IMR-90 (cell line): Measurements from ENCODE around the gene NEK6. TPM values are rescaled to one million over a fixed set of nuclear protein-coding genes. Genes with fewer than 3 reads are reported as not detected.

Experiments
- ATAC-seq: fragments of 200-7000 bp; cut with Tn5 transposase; 2 replicates; pipeline ENCODE4 v1.9.1; 2020; ENCODE audit warnings: low read depth, mild to moderate bottlenecking, moderate library complexity
- BruUV-seq: library from RNA; stranded (reverse); fragments of 400-500 nt; replicated peaks from 2 replicates; lab custom pipeline; 2021; lab: Mats Ljungman, UMichigan
- CTCF ChIA-PET: fragments of 300-600 bp; formaldehyde crosslinking; extraction: SDS; loops from one replicate; lab custom pipeline; 2021; ENCODE audit warnings: antibody characterized with exemption; lab: Yijun Ruan, JAX
- POLR2A ChIA-PET: fragments of 300-600 bp; sonication (Branson Sonifier 250); formaldehyde crosslinking; loops from one replicate; lab custom pipeline; 2022; ENCODE audit warnings: antibody characterized with exemption; ENCODE audit not compliant: unreplicated experiment; lab: Charles Lee
- DNase-seq: peaks from one replicate; pipeline ENCODE4 v3.0.0; 2013
- H2AFZ ChIP-seq: replicated peaks from 2 replicates; pipeline ENCODE3; 2013; ENCODE audit warnings: low read length, mild to moderate bottlenecking; ENCODE audit not compliant: poor library complexity
- H2AK5ac ChIP-seq: 2 replicates; pipeline ENCODE4 v1.6.1; 2013; ENCODE audit warnings: low read depth, low read length, inconsistent platforms
- H2AK9ac ChIP-seq: replicated peaks from 2 replicates; pipeline ENCODE3; 2013; ENCODE audit warnings: mild to moderate bottlenecking, low read depth, low read length, moderate library complexity; ENCODE audit not compliant: poor library complexity
- H2BK120ac ChIP-seq: 2 replicates; pipeline ENCODE4 v1.6.1; 2013; ENCODE audit warnings: low read depth, low read length, inconsistent platforms
- H2BK15ac ChIP-seq: 3 replicates; pipeline ENCODE4 v1.6.1; 2013; ENCODE audit warnings: low read depth, low read length, inconsistent platforms
- H2BK20ac ChIP-seq: 2 replicates; pipeline ENCODE4 v1.6.1; 2013; ENCODE audit warnings: low read depth, mild to moderate bottlenecking, inconsistent platforms, low read length, moderate library complexity
- H2BK5ac ChIP-seq: 2 replicates; pipeline ENCODE4 v1.6.1; 2013; ENCODE audit warnings: mild to moderate bottlenecking, low read depth, low read length, inconsistent platforms; ENCODE audit not compliant: poor library complexity, severe bottlenecking
- H3K14ac ChIP-seq: replicated peaks from 2 replicates; pipeline ENCODE4 v1.6.1; 2013; ENCODE audit warnings: low read depth, low read length, inconsistent platforms
- H3K18ac ChIP-seq: 2 replicates; pipeline ENCODE4 v1.6.1; 2013; ENCODE audit warnings: low read depth, low read length, control low read depth
- H3K23ac ChIP-seq: 2 replicates; pipeline ENCODE4 v1.6.1; 2013; ENCODE audit warnings: low read depth, low read length, inconsistent platforms
- H3K27ac ChIP-seq: 2 replicates; pipeline ENCODE4 v1.5.1; 2013; ENCODE audit warnings: mild to moderate bottlenecking, control low read depth, low read length; ENCODE audit not compliant: insufficient read depth
- H3K27me3 ChIP-seq: 2 replicates; pipeline ENCODE4 v1.6.1; 2013; ENCODE audit warnings: low read length; ENCODE audit not compliant: control insufficient read depth, insufficient read depth
- H3K36me3 ChIP-seq: 2 replicates; pipeline ENCODE4 v1.6.1; 2013; ENCODE audit warnings: low read length, mixed read lengths; ENCODE audit not compliant: control insufficient read depth, insufficient read depth
- H3K4ac ChIP-seq: 2 replicates; pipeline ENCODE4 v1.6.1; 2013; ENCODE audit warnings: low read depth, low read length, inconsistent platforms
- H3K4me1 ChIP-seq: 2 replicates; pipeline ENCODE4 v1.6.1; 2013; ENCODE audit warnings: low read length, mixed read lengths; ENCODE audit not compliant: control insufficient read depth, insufficient read depth
- H3K4me2 ChIP-seq: 2 replicates; pipeline ENCODE4 v1.6.1; 2013; ENCODE audit warnings: low read depth, mild to moderate bottlenecking, control low read depth, low read length, moderate library complexity
- H3K4me3 ChIP-seq: 2 replicates; pipeline ENCODE4 v1.5.1; 2013; ENCODE audit warnings: low read depth, mild to moderate bottlenecking, control low read depth, low read length, moderate library complexity; ENCODE audit not compliant: insufficient read depth
- H3K56ac ChIP-seq: 2 replicates; pipeline ENCODE4 v1.6.1; 2013; ENCODE audit warnings: low read length, inconsistent platforms; ENCODE audit not compliant: insufficient read depth; ENCODE audit errors: extremely low read depth
- H3K79me1 ChIP-seq, 2 experiments: 2 replicates each; pipeline ENCODE4 v1.6.1; 2013; ENCODE audit warnings: low read length in 2 of 2, inconsistent platforms in 1 of 2, low read depth in 1 of 2
- H3K9ac ChIP-seq: 2 replicates; pipeline ENCODE4 v1.6.1; 2013; ENCODE audit warnings: low read depth, low read length, control low read depth
- H3K9me1 ChIP-seq: 2 replicates; pipeline ENCODE4 v1.6.1; 2013; ENCODE audit warnings: low read length, inconsistent platforms; ENCODE audit not compliant: insufficient read depth
- H3K9me3 ChIP-seq: 2 replicates; pipeline ENCODE4 v1.6.1; 2013; ENCODE audit warnings: low read length; ENCODE audit not compliant: control insufficient read depth, insufficient read depth
- H4K20me1 ChIP-seq: 2 replicates; pipeline ENCODE4 v1.6.1; 2013; ENCODE audit warnings: low read length, inconsistent platforms; ENCODE audit not compliant: insufficient read depth
- H4K5ac ChIP-seq: 2 replicates; pipeline ENCODE4 v1.6.1; 2013; ENCODE audit warnings: mild to moderate bottlenecking, low read depth, low read length, control low read depth
- H4K8ac ChIP-seq, 2 experiments: 2 replicates each; pipeline ENCODE4 v1.6.1; 2013; ENCODE audit warnings: low read depth in 2 of 2, low read length in 2 of 2, control low read depth in 1 of 2, inconsistent platforms in 1 of 2
- H4K91ac ChIP-seq: 2 replicates; pipeline ENCODE4 v1.6.1; 2013; ENCODE audit warnings: low read depth, low read length, inconsistent platforms; ENCODE audit not compliant: insufficient read depth
- CHD1 ChIP-seq: IDR thresholded peaks from 2 replicates; pipeline ENCODE4 v1.6.1; 2012; ENCODE audit warnings: low read depth, low read length, improper control_type of control experiment
- MXI1 ChIP-seq: IDR thresholded peaks from 2 replicates; pipeline ENCODE4 v1.6.1; 2012; ENCODE audit warnings: low read depth, mild to moderate bottlenecking, low read length, moderate library complexity, borderline replicate concordance
- NFE2L2 ChIP-seq: fragments of 150-350 bp; IDR thresholded peaks from 2 replicates; pipeline ENCODE4 v1.6.1; 2016; ENCODE audit warnings: low read depth, mild to moderate bottlenecking, low read length
- POLR2A ChIP-seq: IDR thresholded peaks from 2 replicates; pipeline ENCODE4 v1.6.1; 2012; ENCODE audit warnings: mild to moderate bottlenecking, low read depth, low read length
- RCOR1 ChIP-seq: IDR thresholded peaks from 2 replicates; pipeline ENCODE4 v1.6.1; 2012; ENCODE audit warnings: mild to moderate bottlenecking, low read length, improper control_type of control experiment; ENCODE audit not compliant: insufficient replicate concordance
- RFX5 ChIP-seq: IDR thresholded peaks from 2 replicates; pipeline ENCODE4 v1.8.0; 2012; ENCODE audit warnings: low read depth, mild to moderate bottlenecking, low read length, moderate library complexity
- WGBS, 2 experiments: methylation state at CpG; one replicate each; pipeline versions ENCODE4 v1.1.5 to v1.1.7; 2013; ENCODE audit warnings: missing lambda C conversion rate in 2 of 2; ENCODE audit not compliant: insufficient read length in 1 of 2; ENCODE audit errors: extremely low coverage in 2 of 2; 5-methylcytosine and 5-hydroxymethylcytosine counted together
- dilution Hi-C: fragments of 300-500 bp; cut with HindIII; formaldehyde crosslinking; loops from one replicate; pipeline ENCODE4 v1.14.3; 2018; ENCODE audit warnings: low sequenced_read_pairs; ENCODE audit not compliant: unreplicated experiment
- in situ Hi-C: fragments of 300-500 bp; cut with MboI; formaldehyde crosslinking; loops from 3 replicates; pipeline ENCODE4 v1.14.3; 2019; ENCODE audit warnings: low sequenced_read_pairs, inconsistent platforms, mixed read lengths
- intact Hi-C: fragments of 100-400 bp; cut with micrococcal nuclease; formaldehyde crosslinking; loops from 2 replicates; pipeline ENCODE4 v1.10.0; 2022
- polyA plus RNA-seq, 3 experiments: library from polyadenylated mRNA; depleted of rRNA; stranded (reverse); fragments of >200 nt; gene quantifications; 2 replicates each; pipeline ENCODE4 v1.2.3, GENCODE V29; 2012; ENCODE audit warnings: low replicate concordance in 1 of 3
- total RNA-seq: library from RNA; depleted of rRNA; stranded (reverse); fragments of >200 nt; gene quantifications from 2 replicates; pipeline ENCODE4 v1.2.3, GENCODE V29; 2012
- TF ChIP-seq, protein P1 (sequence below): fragments of 150-350 bp; IDR thresholded peaks from 2 replicates; pipeline ENCODE4 v1.6.1; 2017; ENCODE audit warnings: mild to moderate bottlenecking, antibody characterized with exemption, low read length, low read depth
- TF ChIP-seq, protein P2 (sequence below): conservative IDR thresholded peaks from 2 replicates; pipeline ENCODE4 v1.5.1; 2012; ENCODE audit warnings: mild to moderate bottlenecking, low read depth, low read length, improper control_type of control experiment

The NEK6 gene
- total and polyA plus RNA-seq, 2 of the 4 experiments (the other 2 are of a cell fraction) = 79.9 to 112 TPM

DNA sequence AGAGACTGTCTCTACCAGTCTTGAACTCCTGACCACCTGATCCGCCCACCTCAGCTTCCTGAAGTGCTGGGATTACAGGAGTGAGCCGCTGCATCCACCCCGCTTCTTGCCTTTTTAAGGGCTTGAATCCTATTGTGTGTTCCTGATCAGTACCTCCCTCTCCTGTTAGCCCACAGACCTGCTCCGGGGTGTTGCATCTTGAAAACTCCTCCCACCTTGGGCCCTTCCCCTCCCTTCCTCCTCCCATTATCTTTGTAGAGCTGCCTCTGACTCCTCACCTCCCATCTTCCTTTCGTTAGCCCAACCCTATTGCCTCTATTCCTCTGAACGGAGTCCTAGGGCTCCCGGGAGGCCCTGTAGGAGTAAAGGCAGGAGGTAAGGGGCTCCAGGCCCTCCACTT, 48.5 kb upstream of the NEK6 start:
- WGBS, 2 experiments = 42% methylated on average over 2 of the region's 7 CpGs; no CpG with 5 or more reads in 1 of the 2 experiments
- no peak overlapping the region for H3K4me3 ChIP-seq
- ATAC-seq (no peak), DNase-seq (no peak)
- intact Hi-C loops = no loop called here
- ChIA-PET POLR2A (no interaction called here), CTCF (no interaction called here)
- H3K14ac ChIP-seq = no peak overlapping the region
- peaks cover 5% of the 10 kb centered on the region; the same call in 1 of the 2 replicates for H3K9me3 ChIP-seq
- H3K36me3 ChIP-seq = no peaks in the 10 kb centered on the region
- H3K27ac ChIP-seq = no peak overlapping the region
- no peak overlapping the region for H4K91ac ChIP-seq
- H3K4me1 ChIP-seq = peaks cover 6% of the 10 kb centered on the region
- H2BK20ac ChIP-seq = no peak overlapping the region
- H4K5ac ChIP-seq = no peak overlapping the region
- peaks cover 21% of the 10 kb centered on the region for H3K27me3 ChIP-seq
- H3K56ac ChIP-seq = no peak overlapping the region
- in situ Hi-C loops = no loop called here
- TF ChIP-seq NFE2L2 = no peak
- no peak for TF ChIP-seq RCOR1
- TF ChIP-seq RFX5 = no peak
- TF ChIP-seq, protein P1, sequence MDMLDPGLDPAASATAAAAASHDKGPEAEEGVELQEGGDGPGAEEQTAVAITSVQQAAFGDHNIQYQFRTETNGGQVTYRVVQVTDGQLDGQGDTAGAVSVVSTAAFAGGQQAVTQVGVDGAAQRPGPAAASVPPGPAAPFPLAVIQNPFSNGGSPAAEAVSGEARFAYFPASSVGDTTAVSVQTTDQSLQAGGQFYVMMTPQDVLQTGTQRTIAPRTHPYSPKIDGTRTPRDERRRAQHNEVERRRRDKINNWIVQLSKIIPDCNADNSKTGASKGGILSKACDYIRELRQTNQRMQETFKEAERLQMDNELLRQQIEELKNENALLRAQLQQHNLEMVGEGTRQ = no peak
- TF ChIP-seq MXI1 = no peak
- no peak for TF ChIP-seq CHD1
- no peak for TF ChIP-seq POLR2A
- TF ChIP-seq, protein P2, sequence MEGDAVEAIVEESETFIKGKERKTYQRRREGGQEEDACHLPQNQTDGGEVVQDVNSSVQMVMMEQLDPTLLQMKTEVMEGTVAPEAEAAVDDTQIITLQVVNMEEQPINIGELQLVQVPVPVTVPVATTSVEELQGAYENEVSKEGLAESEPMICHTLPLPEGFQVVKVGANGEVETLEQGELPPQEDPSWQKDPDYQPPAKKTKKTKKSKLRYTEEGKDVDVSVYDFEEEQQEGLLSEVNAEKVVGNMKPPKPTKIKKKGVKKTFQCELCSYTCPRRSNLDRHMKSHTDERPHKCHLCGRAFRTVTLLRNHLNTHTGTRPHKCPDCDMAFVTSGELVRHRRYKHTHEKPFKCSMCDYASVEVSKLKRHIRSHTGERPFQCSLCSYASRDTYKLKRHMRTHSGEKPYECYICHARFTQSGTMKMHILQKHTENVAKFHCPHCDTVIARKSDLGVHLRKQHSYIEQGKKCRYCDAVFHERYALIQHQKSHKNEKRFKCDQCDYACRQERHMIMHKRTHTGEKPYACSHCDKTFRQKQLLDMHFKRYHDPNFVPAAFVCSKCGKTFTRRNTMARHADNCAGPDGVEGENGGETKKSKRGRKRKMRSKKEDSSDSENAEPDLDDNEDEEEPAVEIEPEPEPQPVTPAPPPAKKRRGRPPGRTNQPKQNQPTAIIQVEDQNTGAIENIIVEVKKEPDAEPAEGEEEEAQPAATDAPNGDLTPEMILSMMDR = no peak
- no peak overlapping the region for H3K9ac ChIP-seq
- no peak overlapping the region for H2AK5ac ChIP-seq
- no peak overlapping the region for H3K4me2 ChIP-seq
- H3K79me1 ChIP-seq = no peaks in the 10 kb centered on the region
- dilution Hi-C loops = no loop called here
- H4K20me1 ChIP-seq = no peaks in the 10 kb centered on the region; the same call in 1 of the 2 replicates
- no peak overlapping the region for H2BK15ac ChIP-seq
- H2AK9ac ChIP-seq = no peak overlapping the region
- H2AFZ ChIP-seq = no peak overlapping the region
- H2BK5ac ChIP-seq = no peak overlapping the region
- no peak overlapping the region for H2BK120ac ChIP-seq
- no peak overlapping the region for H4K8ac ChIP-seq
- H3K23ac ChIP-seq = no peak overlapping the region
- H3K4ac ChIP-seq = no peak overlapping the region
- BruUV-seq = no TSS peak
- H3K18ac ChIP-seq = no peak overlapping the region
- H3K9me1 ChIP-seq = peaks cover 4% of the 10 kb centered on the region; the same call in 1 of the 2 replicates
